ENCODE results near the gene ARL8A. TPM values are rescaled to one million over a fixed set of nuclear protein-coding genes. Genes with fewer than 3 reads are reported as not detected.
A peak's percentile ranks its signal among the peaks of the same experiment; 100 is the strongest.

ARL8A gene
- total RNA-seq, 1 donor from 2014 or later = 20.8 TPM

DNA sequence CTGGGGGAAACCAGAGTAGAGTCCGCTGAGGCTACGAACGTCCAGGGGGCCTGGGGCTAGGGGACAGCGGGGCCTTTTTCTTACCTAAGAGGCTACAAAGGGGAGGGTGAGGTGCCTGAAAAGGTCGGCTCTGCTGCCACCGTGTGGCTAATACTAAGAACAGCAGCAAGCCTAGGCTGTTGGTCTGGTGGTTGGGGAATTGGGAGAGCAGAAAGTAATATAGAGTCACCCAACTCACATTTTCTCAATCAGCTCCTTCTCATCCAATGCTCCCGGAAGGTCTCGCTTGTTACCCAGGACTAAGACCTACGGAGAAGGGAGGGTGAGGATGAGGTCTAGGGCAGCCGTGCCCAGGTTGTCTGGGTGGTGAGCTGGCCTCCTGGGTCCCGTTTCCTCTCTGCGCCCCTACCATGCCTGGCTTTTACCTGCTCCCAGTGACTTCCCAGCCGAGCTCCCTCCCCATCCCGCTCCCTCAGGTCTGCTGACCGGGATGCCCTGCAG is 9.3 kb downstream of the ARL8A start:
- DNase-seq = peak; percentile 53

DNA sequence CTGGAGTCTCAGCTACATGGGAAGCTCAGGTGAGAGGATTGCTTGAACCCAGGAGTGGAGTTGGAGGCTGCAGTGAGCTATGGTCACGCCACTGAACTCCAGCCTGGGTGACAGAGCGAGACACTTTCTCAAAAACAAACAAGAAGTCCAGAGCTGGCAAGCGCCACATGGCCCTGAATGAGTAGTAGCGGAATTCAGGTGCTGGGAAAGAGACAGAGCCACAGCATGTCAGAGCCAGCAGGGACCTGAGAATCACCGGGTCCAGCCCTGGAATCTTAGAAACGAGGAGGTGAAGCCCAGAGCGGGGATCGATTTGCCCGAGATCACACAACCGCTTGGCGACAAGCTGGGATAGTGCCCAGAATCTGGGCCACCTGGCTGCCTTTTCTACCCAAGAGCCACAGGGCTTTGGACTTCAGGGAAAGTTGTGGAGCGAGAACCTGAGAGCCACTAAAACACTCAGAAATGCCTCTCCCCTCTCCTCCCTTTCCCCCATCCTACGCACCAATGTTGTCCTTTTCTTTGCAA is 9.8 kb downstream of the ARL8A start:
- no peak for DNase-seq

DNA sequence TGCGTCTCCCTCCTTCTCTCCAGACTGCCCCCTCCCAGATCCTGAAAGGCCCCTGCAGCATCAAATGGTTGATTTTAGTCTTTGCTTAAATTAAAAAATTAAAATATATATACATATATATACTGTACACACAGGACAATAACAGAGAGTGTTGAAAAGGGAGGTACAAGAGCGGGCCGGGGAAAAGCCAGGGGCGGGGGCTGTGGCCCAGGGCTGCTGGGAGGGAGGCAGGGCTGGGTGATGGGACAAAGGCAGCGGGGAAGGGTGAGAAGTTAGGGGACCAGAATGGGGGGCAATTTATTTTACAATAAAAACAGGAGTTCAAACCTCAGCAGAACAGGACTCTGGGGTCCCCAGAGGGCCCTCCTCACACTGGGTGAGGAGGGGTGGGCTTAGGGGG is 10.5 kb downstream of the ARL8A start:
- no peak for DNase-seq

DNA sequence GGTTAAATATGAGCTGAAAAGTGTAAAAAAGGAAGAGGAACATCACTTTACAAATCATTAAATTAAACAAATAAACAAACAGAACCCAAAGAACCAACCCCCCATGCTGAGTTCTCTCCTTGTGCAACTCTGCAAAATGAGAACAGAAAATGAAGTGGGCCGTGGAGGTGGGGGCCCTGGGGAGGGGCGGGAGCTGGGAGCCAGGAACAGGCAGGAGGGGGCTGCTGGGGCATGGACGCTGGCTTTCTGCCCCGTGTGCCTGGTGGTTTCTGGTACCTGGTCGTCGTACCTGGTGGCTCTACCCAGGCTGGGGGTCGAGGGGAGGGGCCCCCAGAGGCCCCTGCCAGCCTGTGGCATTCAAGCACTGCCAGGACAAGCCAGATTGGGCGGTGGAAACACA is 11.0 kb downstream of the ARL8A start:
- DNase-seq = no peak

DNA sequence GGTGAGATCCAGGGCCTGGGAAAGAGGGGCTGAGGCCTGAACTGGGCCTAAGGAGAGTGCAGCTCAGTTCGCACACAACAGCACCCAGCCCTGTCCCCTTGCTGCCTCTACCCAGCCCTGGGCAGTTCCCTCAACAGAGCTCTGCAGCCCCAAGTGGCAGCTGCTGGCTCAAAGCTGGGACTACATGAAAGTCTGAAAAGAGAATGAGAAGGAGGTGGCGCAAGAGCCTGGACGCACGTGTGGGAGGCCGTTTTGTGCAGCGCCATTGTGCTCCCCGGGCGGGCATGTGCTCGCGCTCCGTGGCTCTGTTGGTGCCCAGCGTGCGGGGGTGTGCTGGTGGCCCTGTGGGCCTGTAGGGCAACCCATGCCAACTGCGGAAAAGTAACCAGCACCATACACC is 11.5 kb downstream of the ARL8A start:
- no peak for DNase-seq

DNA sequence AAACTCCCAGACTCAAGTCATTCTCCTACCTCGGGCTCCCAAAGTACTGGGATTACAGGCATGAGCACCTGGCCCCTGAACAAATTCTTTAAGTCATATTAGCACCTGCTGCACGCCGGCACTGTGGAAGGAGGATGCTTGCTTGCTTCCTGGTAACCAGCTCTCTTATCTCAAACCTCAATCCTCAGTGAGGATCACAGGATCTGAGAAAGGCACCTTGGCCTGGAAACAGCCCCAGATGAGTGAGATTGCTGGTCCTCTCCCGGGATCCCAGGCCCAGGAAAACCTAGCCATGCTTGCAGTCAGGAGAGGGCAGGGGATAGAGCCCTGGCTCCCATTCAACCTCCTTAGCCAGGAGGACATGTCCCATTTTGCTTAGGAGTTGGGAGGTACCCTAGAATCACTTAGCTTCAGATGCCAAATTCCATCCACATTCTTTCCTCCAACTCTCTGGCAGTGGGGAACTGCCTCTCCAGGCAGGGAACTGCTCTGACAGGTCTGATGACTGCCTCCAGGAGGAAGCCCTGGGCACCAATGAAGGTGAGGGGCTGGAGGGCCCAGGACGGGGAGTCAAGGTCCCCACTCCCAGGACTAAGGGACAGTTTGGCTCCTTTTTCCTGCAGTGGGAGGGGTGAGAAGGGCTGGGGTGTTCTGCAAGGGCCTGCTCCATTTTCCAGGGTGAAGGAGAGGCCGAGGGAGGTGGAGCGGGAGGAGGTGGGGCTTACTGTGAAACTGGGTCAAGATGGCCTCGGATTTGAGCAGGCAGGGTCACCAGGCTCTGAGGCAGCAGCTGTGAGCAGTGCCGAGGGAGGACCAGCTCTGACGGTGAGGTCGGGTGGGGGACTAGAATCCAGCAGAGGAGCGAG is 12.3 kb downstream of the ARL8A start:
- DNase-seq = no peak

DNA sequence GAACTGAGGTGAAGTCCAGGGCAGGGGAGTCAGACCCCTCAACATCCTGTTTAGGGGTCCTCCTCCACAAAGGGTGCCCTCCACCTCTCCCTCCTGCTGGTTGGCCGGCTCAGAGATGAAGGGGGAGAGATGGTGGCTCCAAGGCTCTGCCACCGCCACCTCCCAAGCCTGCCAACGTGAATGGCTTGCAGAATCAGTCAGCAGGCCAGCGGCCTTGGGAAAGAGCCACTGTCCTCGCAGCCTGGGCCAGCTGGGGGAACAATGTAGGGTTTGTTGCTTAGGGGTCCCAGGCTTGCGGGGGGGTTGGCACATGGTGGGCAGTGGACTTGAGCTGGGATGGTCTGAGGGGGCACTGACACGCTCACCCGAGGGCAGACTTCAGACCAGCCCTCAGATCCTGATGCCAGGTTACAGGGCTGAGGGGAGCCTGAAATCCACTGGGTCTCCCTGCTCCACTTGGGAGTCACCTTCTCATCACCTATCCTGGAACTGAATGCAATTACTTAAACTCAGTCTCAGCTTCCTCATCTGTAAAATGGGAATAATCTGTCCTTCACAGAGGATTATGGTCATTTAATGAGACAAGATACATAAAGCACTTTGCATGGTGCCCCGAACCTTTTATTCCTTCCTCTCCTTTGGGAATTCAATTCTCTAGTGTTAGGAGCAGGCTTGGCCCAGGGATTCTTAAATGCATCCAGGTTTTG is 13.6 kb downstream of the ARL8A start:
- DNase-seq = no peak

DNA sequence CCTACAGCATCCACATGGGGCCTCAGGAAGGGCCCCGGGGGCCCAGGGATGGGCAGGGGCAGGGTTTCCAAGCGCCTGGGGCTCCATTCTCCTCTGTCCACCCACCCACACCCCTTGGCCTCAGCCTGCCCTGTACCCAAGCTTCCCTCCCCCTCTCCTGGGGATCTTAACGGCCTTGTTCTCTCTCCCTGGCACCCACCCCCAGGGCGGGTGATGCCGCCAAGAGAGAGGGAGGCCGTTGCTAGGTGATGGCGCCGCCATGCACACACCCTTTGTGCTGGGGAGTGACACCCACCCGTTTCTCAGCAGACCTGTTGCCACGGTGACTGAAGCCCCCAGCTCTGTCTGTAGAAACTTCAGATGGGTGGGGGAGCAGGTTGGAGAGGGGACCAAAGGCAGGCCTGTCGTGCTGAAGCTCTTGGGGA is 14.2 kb downstream of the ARL8A start:
- no peak for DNase-seq

DNA sequence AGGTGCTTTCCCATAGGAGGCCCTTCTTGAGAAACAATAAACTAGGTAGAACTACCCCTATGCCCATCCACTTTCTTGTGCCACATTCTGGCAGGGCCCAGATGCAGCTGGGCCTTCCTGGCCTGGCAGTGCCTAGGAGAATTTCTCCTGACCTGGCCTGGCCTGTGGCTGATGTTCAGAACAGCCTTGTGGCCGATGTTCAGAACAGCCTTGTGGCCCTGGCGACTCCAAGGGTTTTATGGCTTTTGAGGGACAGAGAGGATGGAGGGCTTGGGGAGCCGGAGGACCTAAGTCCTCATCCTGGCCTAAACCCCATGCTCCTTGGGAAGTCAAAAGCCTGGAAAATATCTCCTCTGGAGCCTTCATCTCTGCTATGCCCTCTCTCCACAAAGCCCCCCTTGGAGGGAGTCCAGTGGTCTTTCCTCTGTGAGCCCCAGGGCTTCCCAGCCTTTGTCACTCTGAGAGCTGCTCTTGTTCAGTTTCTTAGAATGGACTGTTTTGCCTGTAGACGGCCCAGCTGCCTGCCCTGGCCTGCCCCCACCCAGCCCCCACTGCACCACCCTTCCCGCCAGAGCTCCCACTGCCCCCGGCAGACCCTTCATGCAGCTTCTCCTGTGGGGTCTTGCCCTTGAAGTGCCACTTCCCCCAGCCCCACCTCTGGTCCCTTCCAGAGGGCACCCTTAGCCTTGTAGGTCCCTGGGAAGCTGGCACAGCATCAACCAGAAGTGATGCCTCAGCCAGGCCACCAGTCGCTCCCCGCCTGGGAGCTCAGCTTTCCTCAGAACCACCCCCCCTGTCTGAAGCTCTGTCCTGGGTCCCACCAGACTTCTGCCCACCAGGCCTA is 14.9 kb downstream of the ARL8A start:
- no peak for DNase-seq

DNA sequence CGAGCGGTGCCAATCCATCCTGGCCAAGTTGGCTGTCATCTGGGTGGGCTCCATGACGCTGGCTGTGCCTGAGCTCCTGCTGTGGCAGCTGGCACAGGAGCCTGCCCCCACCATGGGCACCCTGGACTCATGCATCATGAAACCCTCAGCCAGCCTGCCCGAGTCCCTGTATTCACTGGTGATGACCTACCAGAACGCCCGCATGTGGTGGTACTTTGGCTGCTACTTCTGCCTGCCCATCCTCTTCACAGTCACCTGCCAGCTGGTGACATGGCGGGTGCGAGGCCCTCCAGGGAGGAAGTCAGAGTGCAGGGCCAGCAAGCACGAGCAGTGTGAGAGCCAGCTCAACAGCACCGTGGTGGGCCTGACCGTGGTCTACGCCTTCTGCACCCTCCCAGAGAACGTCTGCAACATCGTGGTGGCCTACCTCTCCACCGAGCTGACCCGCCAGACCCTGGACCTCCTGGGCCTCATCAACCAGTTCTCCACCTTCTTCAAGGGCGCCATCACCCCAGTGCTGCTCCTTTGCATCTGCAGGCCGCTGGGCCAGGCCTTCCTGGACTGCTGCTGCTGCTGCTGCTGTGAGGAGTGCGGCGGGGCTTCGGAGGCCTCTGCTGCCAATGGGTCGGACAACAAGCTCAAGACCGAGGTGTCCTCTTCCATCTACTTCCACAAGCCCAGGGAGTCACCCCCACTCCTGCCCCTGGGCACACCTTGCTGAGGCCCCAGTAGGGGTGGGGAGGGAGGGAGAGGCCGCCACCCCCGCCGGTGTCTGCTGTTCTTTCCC is 16.5 kb downstream of the ARL8A start:
- no peak for DNase-seq

DNA sequence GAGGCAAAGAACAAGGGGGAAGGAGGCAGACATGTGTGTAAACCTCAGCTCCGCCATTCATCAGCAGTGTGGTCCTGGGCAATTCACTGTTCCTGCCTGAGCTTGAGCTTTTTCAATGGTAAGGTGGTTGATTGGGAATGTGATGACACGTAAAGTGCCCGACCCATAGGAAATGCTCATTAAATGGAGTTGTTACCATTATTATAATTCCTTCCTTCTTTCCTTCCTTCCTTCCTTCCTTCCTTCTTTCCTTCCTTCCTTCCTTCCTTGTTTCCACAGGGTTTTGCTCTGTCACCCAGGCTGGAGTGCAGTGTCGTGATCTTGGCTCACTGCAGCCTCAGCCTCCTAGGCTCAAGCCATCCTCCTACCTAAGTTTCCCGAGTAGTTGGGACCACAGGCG is 17.5 kb downstream of the ARL8A start:
- DNase-seq = no peak

DNA sequence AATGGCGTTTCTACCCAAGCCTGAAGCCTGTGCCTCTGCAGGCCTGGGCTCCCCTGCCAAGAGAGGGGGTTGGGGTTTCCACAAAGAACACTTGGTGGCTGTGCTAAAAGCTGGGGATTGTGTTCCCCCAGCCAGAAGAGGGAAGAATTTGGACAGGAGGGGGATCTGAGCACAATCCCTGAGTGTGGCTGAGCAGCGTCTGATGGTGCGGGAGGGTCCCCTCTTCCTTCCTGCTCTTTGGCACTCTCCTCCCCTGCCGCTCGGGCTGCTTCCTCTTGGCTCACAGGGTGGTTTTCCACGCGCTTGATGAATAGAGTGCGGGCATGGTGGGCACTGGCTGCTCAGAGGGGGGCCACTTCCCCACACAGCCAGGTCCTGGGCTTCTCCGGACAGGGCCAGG is 18.1 kb downstream of the ARL8A start:
- DNase-seq = no peak

DNA sequence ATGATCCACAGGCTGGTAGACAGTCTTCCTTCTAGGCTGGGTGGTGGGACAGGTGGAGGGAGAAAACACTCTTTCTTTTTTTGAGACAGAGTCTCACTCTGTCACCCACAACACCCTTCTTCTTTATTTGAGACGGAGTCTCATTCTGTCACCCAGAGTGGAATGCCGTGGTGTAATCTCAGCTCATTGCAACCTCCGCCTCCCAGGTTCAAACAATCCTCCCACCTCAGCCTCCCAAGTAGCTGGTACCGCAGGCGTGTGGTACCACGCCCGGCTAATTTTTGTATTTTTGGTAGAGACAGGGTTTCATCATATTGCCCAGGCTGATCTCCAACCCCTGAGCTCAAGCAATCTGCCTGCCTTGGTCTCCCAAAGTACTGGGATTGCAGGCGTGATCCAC is 18.9 kb downstream of the ARL8A start:
- DNase-seq = no peak

DNA sequence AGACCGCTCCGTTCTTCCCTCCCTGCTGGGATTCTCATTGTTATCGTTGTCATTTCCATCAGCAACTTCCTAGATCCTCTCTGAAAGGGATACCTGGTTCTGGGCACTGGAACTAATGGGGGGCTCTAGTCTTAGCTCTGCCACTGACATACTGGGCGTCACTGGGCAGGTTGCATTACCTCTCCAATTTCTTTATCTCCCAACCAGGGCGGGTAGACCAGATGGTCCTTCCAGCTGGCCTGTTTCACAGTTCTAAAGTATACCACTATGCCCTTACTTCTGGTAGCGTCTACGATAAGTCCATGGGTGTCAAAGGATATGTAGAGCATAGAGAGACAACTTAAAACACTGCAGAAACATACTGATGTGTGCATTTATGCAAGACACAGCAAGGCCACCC is 20.4 kb downstream of the ARL8A start:
- no peak for DNase-seq

DNA sequence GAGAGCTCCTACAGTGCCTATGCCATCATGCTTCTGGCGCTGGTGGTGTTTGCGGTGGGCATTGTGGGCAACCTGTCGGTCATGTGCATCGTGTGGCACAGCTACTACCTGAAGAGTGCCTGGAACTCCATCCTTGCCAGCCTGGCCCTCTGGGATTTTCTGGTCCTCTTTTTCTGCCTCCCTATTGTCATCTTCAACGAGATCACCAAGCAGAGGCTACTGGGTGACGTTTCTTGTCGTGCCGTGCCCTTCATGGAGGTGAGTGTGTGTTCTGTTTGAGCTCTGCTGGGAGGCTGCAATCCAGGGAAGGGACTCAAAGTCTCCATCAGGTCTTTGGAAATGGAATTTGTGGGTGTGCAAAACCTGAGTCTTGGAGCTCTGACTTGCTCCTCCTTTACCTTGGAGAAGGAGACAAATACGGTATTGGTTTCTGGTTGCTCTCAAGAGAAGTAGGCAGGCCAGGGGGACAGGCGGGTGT is 21.2 kb downstream of the ARL8A start:
- DNase-seq = no peak

DNA sequence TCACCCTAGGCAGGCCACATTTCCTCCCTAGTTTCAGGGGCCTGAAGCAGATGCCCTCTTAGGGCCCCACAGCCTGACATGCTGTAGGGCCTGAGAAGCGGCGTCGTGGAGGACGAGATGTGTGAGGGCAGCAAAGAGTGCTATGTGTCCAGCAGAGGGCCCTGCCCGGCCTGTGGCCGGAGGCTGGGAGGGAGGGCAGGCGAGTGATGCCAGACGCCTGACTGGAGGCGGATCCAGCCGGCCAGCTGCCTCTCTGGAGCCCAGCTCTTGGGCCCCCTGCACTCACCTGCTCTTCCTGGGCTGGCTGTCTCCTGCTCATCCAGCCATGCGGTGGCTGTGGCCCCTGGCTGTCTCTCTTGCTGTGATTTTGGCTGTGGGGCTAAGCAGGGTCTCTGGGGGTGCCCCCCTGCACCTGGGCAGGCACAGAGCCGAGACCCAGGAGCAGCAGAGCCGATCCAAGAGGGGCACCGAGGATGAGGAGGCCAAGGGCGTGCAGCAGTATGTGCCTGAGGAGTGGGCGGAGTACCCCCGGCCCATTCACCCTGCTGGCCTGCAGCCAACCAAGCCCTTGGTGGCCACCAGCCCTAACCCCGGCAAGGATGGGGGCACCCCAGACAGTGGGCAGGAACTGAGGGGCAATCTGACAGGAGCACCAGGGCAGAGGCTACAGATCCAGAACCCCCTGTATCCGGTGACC is 21.8 kb downstream of the ARL8A start, which contains the start of gene GPR37L1:
GPR37L1 (plus strand) TSS at position 279 of the 697 bp plus-strand sequence; CDS start at position 326, 47 bp downstream.
- DNase-seq = no peak

DNA sequence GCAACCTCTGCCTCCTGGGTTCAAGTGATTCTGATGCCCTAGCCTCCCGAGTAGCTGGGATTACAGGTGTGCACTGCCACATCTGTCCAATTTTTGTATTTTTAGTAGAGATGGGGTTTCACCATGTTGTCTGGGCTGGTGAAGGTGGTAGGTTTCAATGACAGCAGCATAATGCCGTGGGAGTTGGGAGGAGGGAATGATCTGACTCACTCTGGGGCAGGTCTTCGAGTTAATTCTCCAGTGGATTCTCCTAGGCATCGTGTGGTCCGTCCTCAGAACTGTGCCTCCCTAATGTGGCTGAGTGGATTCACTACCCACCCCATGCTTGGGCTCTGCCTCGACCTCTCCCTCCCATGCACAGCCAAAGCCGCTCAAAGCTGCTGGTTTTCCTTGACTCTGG is 23.5 kb downstream of the ARL8A start:
- no peak for DNase-seq

DNA sequence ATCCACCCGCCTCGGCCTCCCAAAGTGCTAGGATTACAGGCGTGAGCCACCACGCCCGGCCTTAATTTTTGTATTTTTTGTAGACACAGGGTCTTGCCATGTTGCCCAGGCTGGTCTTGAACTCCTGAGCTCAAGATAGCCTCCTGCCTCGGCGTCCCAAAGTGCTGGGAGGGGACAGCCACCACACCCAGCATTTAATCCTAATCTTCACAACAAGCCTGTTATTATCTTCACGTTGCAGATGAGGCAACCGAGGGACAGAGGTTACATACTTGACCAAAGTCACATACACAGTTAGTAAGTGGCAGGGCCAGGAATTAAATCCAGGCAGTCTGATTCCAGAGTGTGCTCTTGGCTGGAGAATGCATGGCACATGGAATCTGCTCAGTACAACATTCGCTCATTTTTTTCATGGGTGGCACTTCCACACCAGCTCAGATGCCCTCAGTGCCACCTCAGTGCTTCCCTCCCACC is 26.6 kb downstream of the ARL8A start:
- no peak for DNase-seq

DNA sequence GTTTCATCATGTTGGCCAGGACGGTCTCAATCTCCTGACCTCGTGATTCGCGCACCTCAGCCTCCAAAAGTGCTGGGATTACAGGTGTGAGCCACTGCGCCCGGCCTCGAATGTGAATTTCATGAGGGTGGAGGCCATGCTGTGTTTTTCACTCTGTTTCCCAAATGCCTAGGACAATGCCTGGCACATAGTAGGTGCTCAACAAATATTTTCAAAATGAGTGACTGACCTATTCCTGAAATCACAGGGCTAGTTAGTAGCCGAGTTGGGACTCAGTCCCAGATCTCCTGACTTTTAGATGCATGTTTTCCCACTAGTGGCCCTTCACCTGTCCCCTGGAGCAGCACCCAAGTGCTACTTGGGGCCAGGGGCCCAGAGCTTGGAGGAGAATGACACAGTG is 28.2 kb downstream of the ARL8A start:
- DNase-seq = no peak

DNA sequence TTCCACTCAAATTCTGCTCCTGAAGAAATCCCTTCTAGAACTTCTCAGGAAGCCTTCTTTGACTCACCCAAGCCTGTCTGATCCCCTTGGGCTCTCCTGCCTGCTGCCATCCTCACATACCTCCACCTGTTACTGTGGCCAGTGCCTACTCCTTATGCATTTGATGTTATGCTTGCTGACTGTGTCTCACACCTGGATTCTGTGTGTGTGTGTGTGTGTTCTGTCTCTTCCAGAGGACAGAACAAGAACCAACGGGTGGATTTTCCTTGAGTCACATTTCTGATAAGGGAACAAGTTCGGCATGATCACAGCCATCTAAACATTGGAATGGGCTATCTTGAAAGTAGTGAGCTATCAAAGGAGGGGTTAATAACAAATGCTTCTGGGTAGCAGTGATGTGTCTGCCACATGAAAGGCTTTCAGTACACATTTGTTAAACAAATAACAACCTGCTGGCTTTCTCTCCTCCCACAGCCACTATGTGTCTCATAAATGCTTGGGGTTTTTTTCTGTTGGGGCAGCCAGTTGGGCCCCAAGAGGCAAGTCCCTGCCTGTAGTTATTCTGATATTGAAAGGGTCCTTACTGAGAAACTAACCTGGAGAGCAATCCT is 30.7 kb downstream of the ARL8A start:
- DNase-seq = no peak
